Lower leg skin (tissue), 4 donors: Measurements from ENCODE around the gene ZNF48. TPM values are rescaled to one million over a fixed set of nuclear protein-coding genes. Genes with fewer than 3 reads are reported as not detected.

Source experiments
- DNase-seq, 2 donors: peaks; one replicate each; pipeline ENCODE4 v3.0.0-alpha.2; 2019; ENCODE audit warnings: low spot score in 2 of 2
- H3K4me3 ChIP-seq: fragments of 200-600 bp; sonication (generic); 2 replicates; pipeline ENCODE4 v1.5.1; 2017; ENCODE audit warnings: mild to moderate bottlenecking, low read depth; ENCODE audit not compliant: poor library complexity, severe bottlenecking
- CTCF ChIP-seq, 3 donors: fragments of 450-650 bp; IDR thresholded peaks; one replicate each; pipeline ENCODE4 v1.5.1; 2016; ENCODE audit warnings: antibody characterized with exemption in 3 of 3, mild to moderate bottlenecking in 3 of 3, moderate library complexity in 2 of 3
- POLR2A ChIP-seq, 2 donors: fragments of 450-650 bp; IDR thresholded peaks; one replicate each; pipeline ENCODE4 v1.6.1; 2016 to 2017; ENCODE audit warnings: antibody characterized with exemption in 2 of 2, mild to moderate bottlenecking in 1 of 2, moderate library complexity in 1 of 2
- WGBS, 2 donors: methylation state at CpG; one replicate each; pipeline ENCODE4 v1.1.5; 2018; 5-methylcytosine and 5-hydroxymethylcytosine counted together
- intact Hi-C: fragments of 100-400 bp; cut with DNase I; formaldehyde crosslinking; loops from one replicate; pipeline ENCODE4 v1.15.0; 2023; ENCODE audit warnings: low total_unique reads
- total RNA-seq, 4 donors: library from RNA; depleted of rRNA; stranded (reverse); fragments of >200 nt; gene quantifications; one replicate each; pipeline ENCODE4 v1.1.0, GENCODE V29; 2016

Gene ZNF48
- total RNA-seq, 4 donors from 2014 or later = 8.3 to 15.6 (median 10.5) TPM

GRCh38 chr16:30358577-30358936 is 36.7 kb upstream of the ZNF48 start:
- DNase-seq = no peak
- TF ChIP-seq CTCF (IDR thresholded peaks at IDR 0.05) (no peak), POLR2A (IDR thresholded peaks at IDR 0.05) (no peak)
- H3K4me3 ChIP-seq = no peak overlapping the region
- intact Hi-C loops = no loop called here
- WGBS, 2 donors = 89 to 97% methylated on average over 8 to 9 of the region's 9 CpGs

- no peak for DNase-seq
- 84 to 90% methylated on average over 28 of the region's 28 CpGs for WGBS, 2 donors
- TF ChIP-seq POLR2A (IDR thresholded peaks at IDR 0.05) (no peak), CTCF (IDR thresholded peaks at IDR 0.05) (no peak)
- no peak overlapping the region for H3K4me3 ChIP-seq
- intact Hi-C loops = no loop called here
Observed at GRCh38 chr16:30358990-30359870, 36.0 kb upstream of the ZNF48 start.

GRCh38 chr16:30359871-30360170 is 35.4 kb upstream of the ZNF48 start:
- WGBS, 2 donors = 78 to 79% methylated on average over 6 of the region's 6 CpGs
- TF ChIP-seq CTCF (IDR thresholded peaks at IDR 0.05) (no peak), POLR2A (IDR thresholded peaks at IDR 0.05) (no peak)
- no peak overlapping the region for H3K4me3 ChIP-seq
- intact Hi-C loops = no loop called here
- DNase-seq = no peak

GRCh38 chr16:30361180-30361579 is 34.0 kb upstream of the ZNF48 start:
- H3K4me3 ChIP-seq = no peak overlapping the region
- no peak for TF ChIP-seq POLR2A (IDR thresholded peaks at IDR 0.05)
- no peak for TF ChIP-seq CTCF (IDR thresholded peaks at IDR 0.05)
- intact Hi-C loops = no loop called here
- 94 to 95% methylated on average over 7 of the region's 7 CpGs for WGBS, 2 donors
- DNase-seq = no peak

GRCh38 chr16:30365200-30365599 is 30.0 kb upstream of the ZNF48 start:
- H3K4me3 ChIP-seq = no peak overlapping the region
- TF ChIP-seq CTCF (IDR thresholded peaks at IDR 0.05) (no peak), POLR2A (IDR thresholded peaks at IDR 0.05) (no peak)
- DNase-seq = no peak
- intact Hi-C loops = no loop called here
- WGBS, 2 donors = 84 to 92% methylated on average over 10 of the region's 10 CpGs

- 78 to 84% methylated on average over 4 of the region's 4 CpGs for WGBS, 2 donors
- H3K4me3 ChIP-seq = no peak overlapping the region
- intact Hi-C loops = no loop called here
- TF ChIP-seq POLR2A (IDR thresholded peaks at IDR 0.05) (no peak), CTCF (IDR thresholded peaks at IDR 0.05) (no peak)
- no peak for DNase-seq
Observed at GRCh38 chr16:30366511-30366910, 28.7 kb upstream of the ZNF48 start.
